K562 (cell line): ENCODE data around the gene BIRC3. TPM values are rescaled to one million over a fixed set of nuclear protein-coding genes. Genes with fewer than 3 reads are reported as not detected.

Experiments
- ATAC-seq: fragments of 200-7000 bp; cut with Tn5 transposase; 3 replicates; pipeline ENCODE4 v1.9.1; 2020; ENCODE audit warnings: moderate library complexity
- BruUV-seq: library from RNA; stranded (reverse); fragments of 400-500 nt; replicated peaks from 2 replicates; lab custom pipeline; 2021; lab: Mats Ljungman, UMichigan
- CTCF ChIA-PET: fragments of 300-600 bp; formaldehyde crosslinking; extraction: SDS; loops from one replicate; lab custom pipeline; 2021; ENCODE audit warnings: low intra/inter-chr PET ratio; lab: Yijun Ruan, JAX
- POLR2A ChIA-PET: fragments of 300-600, 350-650 bp; sonication (Branson Sonifier 250); formaldehyde crosslinking; extraction: SDS; loops from one replicate; lab custom pipeline; 2021; ENCODE audit warnings: antibody characterized with exemption, inconsistent platforms; lab: Yijun Ruan, JAX
- DNase-seq, 4 experiments: peaks; one replicate each; pipeline versions ENCODE4 v3.0.0 to v3.0.0-alpha.2; 2011 to 2018; ENCODE audit warnings: low spot score in 3 of 4, mixed read lengths in 3 of 4; ENCODE audit errors: extremely low read depth in 1 of 4
- FAIRE-seq: peaks from 2 replicates; lab custom pipeline; 2011; peaks lifted over from hg19 to GRCh38; lab: Jason Lieb, UNC
- H2AFZ ChIP-seq: 2 replicates; pipeline ENCODE4 v1.6.0; 2011; ENCODE audit warnings: low read depth, low read length, control low read depth, inconsistent platforms
- H3K27ac ChIP-seq: fragments of 200-600 bp; 3 replicates; pipeline ENCODE4 v1.8.0; 2011; ENCODE audit warnings: low read depth, mild to moderate bottlenecking, control low read depth, inconsistent platforms, low read length, moderate library complexity, mixed read lengths; ENCODE audit errors: extremely low read depth
- H3K27me3 ChIP-seq, 2 experiments: fragments of 300-600 bp in 1 of 2; 2 replicates in 1 of 2; 3 replicates in 1 of 2; pipeline versions ENCODE4 v1.6.0 to v1.8.0; 2011; ENCODE audit warnings: inconsistent platforms in 2 of 2, low read length in 2 of 2, mild to moderate bottlenecking in 1 of 2, mixed read lengths in 1 of 2, moderate library complexity in 1 of 2; ENCODE audit not compliant: control insufficient read depth in 2 of 2, insufficient read depth in 2 of 2
- H3K36me3 ChIP-seq: fragments of 300-600 bp; 3 replicates; pipeline ENCODE4 v1.8.0; 2011; ENCODE audit warnings: mild to moderate bottlenecking, low read length, inconsistent platforms; ENCODE audit not compliant: control insufficient read depth, insufficient read depth
- H3K4me1 ChIP-seq, 2 experiments: fragments of 200-600 bp in 1 of 2; replicated peaks in 1 of 2; 2 replicates in 1 of 2; 3 replicates in 1 of 2; pipeline versions ENCODE4 v1.5.1 to v1.8.0; 2011; ENCODE audit warnings: inconsistent platforms in 2 of 2, low read length in 2 of 2, mild to moderate bottlenecking in 1 of 2, mixed read lengths in 1 of 2, moderate library complexity in 1 of 2; ENCODE audit not compliant: control insufficient read depth in 2 of 2, insufficient read depth in 2 of 2
- H3K4me2 ChIP-seq: 2 replicates; pipeline ENCODE4 v1.6.1; 2011; ENCODE audit warnings: low read length, control low read depth, inconsistent platforms, mixed read lengths; ENCODE audit not compliant: insufficient read depth
- H3K4me3 ChIP-seq: fragments of 200-600 bp; sonication (generic), shearing (Covaris generic); 2 replicates; pipeline ENCODE4 v1.5.1; 2016; ENCODE audit warnings: control low read depth, inconsistent platforms
- H3K79me2 ChIP-seq: fragments of 200-600 bp; 3 replicates; pipeline ENCODE4 v1.8.0; 2011; ENCODE audit warnings: low read length, inconsistent platforms; ENCODE audit not compliant: control insufficient read depth, insufficient read depth
- H3K9ac ChIP-seq, 2 experiments: 2 replicates each; pipeline versions ENCODE4 v1.6.0 to v1.6.1; 2011; ENCODE audit warnings: low read depth in 2 of 2, low read length in 2 of 2, control low read depth in 1 of 2, inconsistent platforms in 1 of 2, mild to moderate bottlenecking in 1 of 2, mixed read lengths in 1 of 2; ENCODE audit not compliant: insufficient read depth in 1 of 2
- H3K9me1 ChIP-seq: one replicate; pipeline ENCODE4 v1.6.0; 2011; ENCODE audit warnings: inconsistent platforms, mild to moderate bottlenecking, low read length, moderate library complexity; ENCODE audit not compliant: control insufficient read depth, insufficient read depth
- H3K9me3 ChIP-seq: replicated peaks from 2 replicates; pipeline ENCODE4 v1.5.1; 2011; ENCODE audit warnings: low read depth, low read length, inconsistent platforms; ENCODE audit not compliant: control insufficient read depth, insufficient read depth
- H4K20me1 ChIP-seq: replicated peaks from 2 replicates; pipeline ENCODE4 v1.6.1; 2011; ENCODE audit warnings: low read length, inconsistent platforms, mixed read lengths; ENCODE audit not compliant: control insufficient read depth, insufficient read depth
- BRCA1 ChIP-seq, 2 experiments: fragments of 450-650 bp in 1 of 2; sonication (generic) in 1 of 2; formaldehyde crosslinking in 1 of 2; IDR thresholded peaks; 2 replicates each; pipeline versions ENCODE4 v1.5.0 to v1.6.1; 2017 to 2020; ENCODE audit warnings: mild to moderate bottlenecking in 1 of 2, missing genetic modification reagents in 1 of 2
- BRD4 ChIP-seq: fragments of 200-600 bp; sonication (generic); IDR thresholded peaks from 2 replicates; pipeline ENCODE4 v1.6.1; 2017; ENCODE audit warnings: inconsistent platforms
- NONO ChIP-seq, 2 experiments: fragments of 200-400 bp in 1 of 2; fragments of 450-650 bp in 1 of 2; formaldehyde crosslinking in 1 of 2; IDR thresholded peaks; 2 replicates each; pipeline ENCODE4 v1.6.1; 2017; ENCODE audit warnings: low read depth in 2 of 2, mild to moderate bottlenecking in 2 of 2, moderate library complexity in 2 of 2, low read length in 1 of 2
- PHTF2 ChIP-seq: fragments of 250-450 bp; sonication (Bioruptor Pico); IDR thresholded peaks from 2 replicates; pipeline ENCODE4 v1.5.0; 2021; ENCODE audit warnings: mild to moderate bottlenecking
- ZNF507 ChIP-seq: conservative IDR thresholded peaks from 2 replicates; pipeline ENCODE4 v1.6.1; 2017; ENCODE audit warnings: missing genetic modification characterization, missing compliant biosample characterization
- in situ Hi-C: fragments of 300-500 bp; cut with MboI; formaldehyde crosslinking; loops from 4 replicates; pipeline ENCODE4 v1.15.0; 2018; ENCODE audit warnings: inconsistent platforms, mixed read lengths
- intact Hi-C: fragments of 100-400 bp; cut with micrococcal nuclease; formaldehyde crosslinking; loops from 2 replicates; pipeline ENCODE4 v1.14.2; 2022
- polyA plus RNA-seq, 8 experiments: library from polyadenylated mRNA; depleted of rRNA in 4 of 8; stranded (reverse) in 5 of 8; unstranded in 3 of 8; fragments of >200 nt; fragmentation: Nextera tagmentation in 2 of 8; fragmentation: Illumina TruSeq in 1 of 8; extraction: Ambion mirVana in 2 of 8; extraction: Trizol in 1 of 8; gene quantifications; 2 replicates each; pipeline versions ENCODE4 v1.2.1 to v1.2.3, GENCODE V29; 2011 to 2014; ENCODE audit warnings: inconsistent platforms in 1 of 8, missing spikeins in 1 of 8
- total RNA-seq, 7 experiments: library from RNA; depleted of rRNA in 6 of 7; stranded (reverse); fragments of >200 nt in 6 of 7; fragmentation: Illumina TruSeq in 2 of 7; extraction: Trizol in 2 of 7; gene quantifications; 2 replicates each; pipeline versions ENCODE4 v1.2.1 to v1.2.3, GENCODE V29; 2011 to 2021; ENCODE audit warnings: low replicate concordance in 1 of 7
- TF ChIP-seq, protein P1 (sequence below): fragments of 250-450 bp; sonication (Bioruptor Pico); IDR thresholded peaks from 2 replicates; pipeline ENCODE4 v1.5.0; 2021
- TF ChIP-seq, protein P2 (sequence below): sonication (generic); formaldehyde crosslinking; IDR thresholded peaks from 2 replicates; pipeline ENCODE4 v1.8.0; 2022; ENCODE audit warnings: missing genetic modification reagents, mild to moderate bottlenecking, borderline replicate concordance
- TF ChIP-seq, protein P3 (sequence below): sonication (generic); formaldehyde crosslinking; IDR thresholded peaks from 2 replicates; pipeline ENCODE4 v1.4.0; 2020; ENCODE audit warnings: mild to moderate bottlenecking, missing genetic modification reagents

Gene BIRC3
- total and polyA plus RNA-seq, 9 of the 15 experiments (the other 6 are each of a cell fraction or from before 2014, with no cell fraction given): 0.08 to 0.42 (median 0.18) TPM

DNA sequence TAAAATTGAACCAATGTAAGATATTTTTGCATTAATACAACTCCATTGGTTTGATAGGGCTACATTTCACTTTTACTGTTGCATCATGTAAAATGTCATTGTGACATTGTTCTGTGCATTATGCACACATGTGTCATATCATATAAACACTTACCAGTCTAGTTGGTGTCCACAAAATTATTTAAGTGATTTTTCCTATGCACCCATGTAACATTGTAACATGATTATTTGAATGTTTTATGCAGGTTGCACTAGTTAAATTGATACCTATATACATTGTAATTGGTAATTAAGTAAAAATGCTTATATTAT, 9.6 kb upstream of the BIRC3 start:
- Histone ChIP-seq H2AFZ (no peak overlapping the region), H3K4me2 (no peak overlapping the region), H3K4me1 (peaks cover 0 to 16% of the 10 kb centered on the region in 2 experiments; a peak in 1 of 5 replicates), H3K27me3 (no peaks in the 10 kb centered on the region), H3K79me2 (no peaks in the 10 kb centered on the region), H3K9ac (no peak overlapping the region), H3K4me3 (no peak overlapping the region), H3K27ac (no peak overlapping the region), H3K36me3 (no peaks in the 10 kb centered on the region), H3K9me3 (no peaks in the 10 kb centered on the region), H4K20me1 (no peaks in the 10 kb centered on the region), H3K9me1 (no peaks in the 10 kb centered on the region)
- TF ChIP-seq, protein P1, sequence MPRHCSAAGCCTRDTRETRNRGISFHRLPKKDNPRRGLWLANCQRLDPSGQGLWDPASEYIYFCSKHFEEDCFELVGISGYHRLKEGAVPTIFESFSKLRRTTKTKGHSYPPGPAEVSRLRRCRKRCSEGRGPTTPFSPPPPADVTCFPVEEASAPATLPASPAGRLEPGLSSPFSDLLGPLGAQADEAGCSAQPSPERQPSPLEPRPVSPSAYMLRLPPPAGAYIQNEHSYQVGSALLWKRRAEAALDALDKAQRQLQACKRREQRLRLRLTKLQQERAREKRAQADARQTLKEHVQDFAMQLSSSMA (CRISPR knock-in tag): no peak
- TF ChIP-seq ZNF507 (no peak), NONO (IDR thresholded peaks at IDR 0.05; ENCODE audit: low read depth in 2 of 2, low read length in 1 of 2) (no peak), PHTF2 (no peak), BRD4 (no peak), BRCA1 (IDR thresholded peaks at IDR 0.05) (no peak), BRCA1 (CRISPR knock-in tag; IDR thresholded peaks at IDR 0.05) (no peak)
- TF ChIP-seq, protein P2, sequence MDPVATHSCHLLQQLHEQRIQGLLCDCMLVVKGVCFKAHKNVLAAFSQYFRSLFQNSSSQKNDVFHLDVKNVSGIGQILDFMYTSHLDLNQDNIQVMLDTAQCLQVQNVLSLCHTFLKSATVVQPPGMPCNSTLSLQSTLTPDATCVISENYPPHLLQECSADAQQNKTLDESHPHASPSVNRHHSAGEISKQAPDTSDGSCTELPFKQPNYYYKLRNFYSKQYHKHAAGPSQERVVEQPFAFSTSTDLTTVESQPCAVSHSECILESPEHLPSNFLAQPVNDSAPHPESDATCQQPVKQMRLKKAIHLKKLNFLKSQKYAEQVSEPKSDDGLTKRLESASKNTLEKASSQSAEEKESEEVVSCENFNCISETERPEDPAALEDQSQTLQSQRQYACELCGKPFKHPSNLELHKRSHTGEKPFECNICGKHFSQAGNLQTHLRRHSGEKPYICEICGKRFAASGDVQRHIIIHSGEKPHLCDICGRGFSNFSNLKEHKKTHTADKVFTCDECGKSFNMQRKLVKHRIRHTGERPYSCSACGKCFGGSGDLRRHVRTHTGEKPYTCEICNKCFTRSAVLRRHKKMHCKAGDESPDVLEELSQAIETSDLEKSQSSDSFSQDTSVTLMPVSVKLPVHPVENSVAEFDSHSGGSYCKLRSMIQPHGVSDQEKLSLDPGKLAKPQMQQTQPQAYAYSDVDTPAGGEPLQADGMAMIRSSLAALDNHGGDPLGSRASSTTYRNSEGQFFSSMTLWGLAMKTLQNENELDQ (CRISPR knock-in tag): no peak
- TF ChIP-seq, protein P3, sequence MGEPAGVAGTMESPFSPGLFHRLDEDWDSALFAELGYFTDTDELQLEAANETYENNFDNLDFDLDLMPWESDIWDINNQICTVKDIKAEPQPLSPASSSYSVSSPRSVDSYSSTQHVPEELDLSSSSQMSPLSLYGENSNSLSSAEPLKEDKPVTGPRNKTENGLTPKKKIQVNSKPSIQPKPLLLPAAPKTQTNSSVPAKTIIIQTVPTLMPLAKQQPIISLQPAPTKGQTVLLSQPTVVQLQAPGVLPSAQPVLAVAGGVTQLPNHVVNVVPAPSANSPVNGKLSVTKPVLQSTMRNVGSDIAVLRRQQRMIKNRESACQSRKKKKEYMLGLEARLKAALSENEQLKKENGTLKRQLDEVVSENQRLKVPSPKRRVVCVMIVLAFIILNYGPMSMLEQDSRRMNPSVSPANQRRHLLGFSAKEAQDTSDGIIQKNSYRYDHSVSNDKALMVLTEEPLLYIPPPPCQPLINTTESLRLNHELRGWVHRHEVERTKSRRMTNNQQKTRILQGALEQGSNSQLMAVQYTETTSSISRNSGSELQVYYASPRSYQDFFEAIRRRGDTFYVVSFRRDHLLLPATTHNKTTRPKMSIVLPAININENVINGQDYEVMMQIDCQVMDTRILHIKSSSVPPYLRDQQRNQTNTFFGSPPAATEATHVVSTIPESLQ (CRISPR knock-in tag): no peak
- in situ Hi-C loops (no loop called here), intact Hi-C loops (no loop called here)
- no TSS peak for BruUV-seq
- no peak for FAIRE-seq
- no peak for DNase-seq
- ChIA-PET POLR2A (no interaction called here), CTCF (no interaction called here)
- no peak for ATAC-seq
